GM06990 (cell line): Measurements from ENCODE around the gene B4GALT5.

Source experiments
- DNase-seq: peaks from one replicate; pipeline ENCODE4 v3.0.0-alpha.2; 2011; ENCODE audit not compliant: insufficient read length; ENCODE audit errors: extremely low read depth
- H3K27me3 ChIP-seq: replicated peaks from 2 replicates; pipeline ENCODE4 v1.6.0; 2011; ENCODE audit warnings: low read length; ENCODE audit not compliant: control insufficient read depth, insufficient read depth
- H3K36me3 ChIP-seq: 2 replicates; pipeline ENCODE4 v1.5.1; 2011; ENCODE audit warnings: low read length; ENCODE audit not compliant: control insufficient read depth, insufficient read depth
- H3K4me3 ChIP-seq: replicated peaks from 2 replicates; pipeline ENCODE4 v1.5.1; 2011; ENCODE audit warnings: low read depth, mild to moderate bottlenecking, control low read depth, low read length
- TF ChIP-seq, protein P1 (sequence below): IDR thresholded peaks from 2 replicates; pipeline ENCODE4 v1.5.1; 2011; ENCODE audit warnings: low read length, control low read depth, mild to moderate bottlenecking, inconsistent platforms; ENCODE audit not compliant: insufficient read depth, poor library complexity, severe bottlenecking

Gene B4GALT5

DNA sequence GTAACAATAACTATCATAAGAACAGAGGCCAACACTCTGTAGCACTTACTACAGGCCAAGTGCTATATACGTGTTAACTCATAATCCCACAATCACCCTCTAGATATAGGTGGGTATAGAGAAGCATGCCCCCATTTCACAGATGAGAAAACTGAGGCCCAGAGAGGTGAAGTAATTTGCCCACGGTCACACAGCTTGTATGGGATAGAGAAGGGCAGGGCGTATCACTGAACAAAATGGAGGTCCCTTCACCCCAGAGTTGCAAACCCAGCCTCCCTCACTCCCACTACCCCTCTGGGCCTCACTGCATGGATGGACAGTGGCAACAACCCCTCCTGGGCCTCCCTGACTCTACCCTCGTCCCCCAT lies 113.9 kb downstream of the B4GALT5 start:
- Histone ChIP-seq H3K36me3 (no peaks in the 10 kb centered on the region), H3K27me3 (no peaks in the 10 kb centered on the region), H3K4me3 (no peak overlapping the region)
- TF ChIP-seq, protein P1, sequence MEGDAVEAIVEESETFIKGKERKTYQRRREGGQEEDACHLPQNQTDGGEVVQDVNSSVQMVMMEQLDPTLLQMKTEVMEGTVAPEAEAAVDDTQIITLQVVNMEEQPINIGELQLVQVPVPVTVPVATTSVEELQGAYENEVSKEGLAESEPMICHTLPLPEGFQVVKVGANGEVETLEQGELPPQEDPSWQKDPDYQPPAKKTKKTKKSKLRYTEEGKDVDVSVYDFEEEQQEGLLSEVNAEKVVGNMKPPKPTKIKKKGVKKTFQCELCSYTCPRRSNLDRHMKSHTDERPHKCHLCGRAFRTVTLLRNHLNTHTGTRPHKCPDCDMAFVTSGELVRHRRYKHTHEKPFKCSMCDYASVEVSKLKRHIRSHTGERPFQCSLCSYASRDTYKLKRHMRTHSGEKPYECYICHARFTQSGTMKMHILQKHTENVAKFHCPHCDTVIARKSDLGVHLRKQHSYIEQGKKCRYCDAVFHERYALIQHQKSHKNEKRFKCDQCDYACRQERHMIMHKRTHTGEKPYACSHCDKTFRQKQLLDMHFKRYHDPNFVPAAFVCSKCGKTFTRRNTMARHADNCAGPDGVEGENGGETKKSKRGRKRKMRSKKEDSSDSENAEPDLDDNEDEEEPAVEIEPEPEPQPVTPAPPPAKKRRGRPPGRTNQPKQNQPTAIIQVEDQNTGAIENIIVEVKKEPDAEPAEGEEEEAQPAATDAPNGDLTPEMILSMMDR, result no peak
- DNase-seq, result no peak

GRCh38 chr20:49597825-49598395 lies 115.8 kb downstream of the B4GALT5 start:
- no peaks in the 10 kb centered on the region for H3K36me3 ChIP-seq
- TF ChIP-seq, protein P1, result no peak
- no peak for DNase-seq
- H3K27me3 ChIP-seq, result no peaks in the 10 kb centered on the region
- H3K4me3 ChIP-seq, result no peak overlapping the region

DNA sequence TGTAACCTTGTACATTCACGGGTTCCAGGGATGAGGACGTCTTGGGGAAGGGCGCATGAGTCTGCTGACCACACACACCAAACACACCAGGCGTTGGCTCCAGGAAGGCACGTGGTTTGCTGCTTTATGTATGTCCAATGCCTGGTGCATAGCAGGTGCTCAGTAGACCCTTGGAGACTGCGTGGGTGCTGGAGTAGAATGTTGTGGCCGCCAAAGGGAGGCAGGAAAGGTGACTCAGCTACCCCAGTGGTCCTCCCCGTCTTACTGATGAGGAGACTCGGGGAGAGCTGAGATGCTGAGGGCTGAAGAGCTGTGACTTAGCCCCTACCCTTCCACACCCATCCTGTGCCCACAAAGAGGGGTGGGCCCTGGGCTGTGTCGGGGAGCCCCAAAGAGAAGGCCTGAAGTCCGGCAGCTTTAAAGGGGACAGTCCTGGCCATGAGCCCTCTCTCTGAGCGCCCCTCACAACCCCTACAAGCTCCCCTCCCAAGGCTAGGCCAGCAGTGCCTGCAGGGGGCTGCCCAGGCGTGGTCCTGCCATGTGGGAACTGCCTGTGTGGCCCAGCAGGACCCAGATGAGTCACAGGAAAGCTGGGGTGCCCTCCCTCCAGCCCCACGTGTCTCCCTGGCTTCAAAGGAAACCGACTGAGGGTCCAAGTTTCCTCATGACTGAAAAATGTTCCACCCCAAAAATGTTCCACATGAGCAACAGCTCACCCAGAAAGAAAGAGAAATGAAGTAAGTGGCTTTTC lies 117.7 kb downstream of the B4GALT5 start:
- TF ChIP-seq, protein P1, result no peak

DNA sequence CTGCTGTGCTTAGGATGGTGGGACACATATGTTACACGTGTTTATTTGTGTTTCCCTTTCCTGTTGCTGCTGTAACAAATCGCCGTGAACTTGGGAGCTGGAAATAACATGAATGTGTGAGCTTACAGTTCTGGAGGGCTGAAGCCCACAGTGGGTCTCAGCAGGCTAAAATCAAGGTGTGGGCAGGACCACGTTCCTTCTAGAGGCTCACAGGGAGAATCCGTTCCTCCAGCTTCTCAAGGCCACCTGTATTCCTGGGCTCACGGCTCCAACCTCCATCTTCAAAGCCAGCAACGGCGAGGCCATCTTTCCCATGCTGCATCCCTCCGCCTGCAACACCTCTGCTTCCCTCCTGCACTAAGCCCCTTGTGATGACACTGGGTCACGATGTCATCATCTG lies 118.3 kb downstream of the B4GALT5 start:
- H3K36me3 ChIP-seq, result no peaks in the 10 kb centered on the region
- no peak overlapping the region for H3K4me3 ChIP-seq
- TF ChIP-seq, protein P1, result no peak
- no peaks in the 10 kb centered on the region for H3K27me3 ChIP-seq
- no peak for DNase-seq

More for the DNA sequence above, 117.7 kb downstream of the B4GALT5 start:
- Histone ChIP-seq H3K4me3 (no peak overlapping the region), H3K36me3 (no peaks in the 10 kb centered on the region), H3K27me3 (no peaks in the 10 kb centered on the region)
- peak; percentile 32 for DNase-seq

DNA sequence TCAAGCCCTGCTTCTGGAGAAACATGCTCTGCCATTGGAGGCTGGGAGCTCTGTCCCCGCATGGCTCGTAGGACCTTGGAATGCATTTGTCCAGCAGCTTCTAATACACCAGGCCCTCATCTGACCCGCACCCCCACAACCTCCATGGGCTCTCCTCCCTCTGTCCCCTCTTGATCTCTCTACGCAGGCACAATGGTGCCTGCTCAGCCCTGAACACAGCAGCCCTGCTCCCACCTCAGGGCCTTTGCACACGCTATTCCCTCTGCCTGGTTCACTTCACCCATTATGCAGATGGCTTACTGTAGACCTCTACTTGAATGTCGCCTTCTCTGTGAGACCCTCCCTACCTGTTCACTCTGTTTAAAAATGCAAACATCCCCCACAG lies 118.8 kb downstream of the B4GALT5 start:
- Histone ChIP-seq H3K4me3 (no peak overlapping the region), H3K27me3 (no peaks in the 10 kb centered on the region)

More for the DNA sequence above, 118.8 kb downstream of the B4GALT5 start:
- TF ChIP-seq, protein P1, result no peak
- no peaks in the 10 kb centered on the region for H3K36me3 ChIP-seq
- DNase-seq, result no peak
